ENCODE results near the gene ALS2CL.

- TF ChIP-seq, protein P1, sequence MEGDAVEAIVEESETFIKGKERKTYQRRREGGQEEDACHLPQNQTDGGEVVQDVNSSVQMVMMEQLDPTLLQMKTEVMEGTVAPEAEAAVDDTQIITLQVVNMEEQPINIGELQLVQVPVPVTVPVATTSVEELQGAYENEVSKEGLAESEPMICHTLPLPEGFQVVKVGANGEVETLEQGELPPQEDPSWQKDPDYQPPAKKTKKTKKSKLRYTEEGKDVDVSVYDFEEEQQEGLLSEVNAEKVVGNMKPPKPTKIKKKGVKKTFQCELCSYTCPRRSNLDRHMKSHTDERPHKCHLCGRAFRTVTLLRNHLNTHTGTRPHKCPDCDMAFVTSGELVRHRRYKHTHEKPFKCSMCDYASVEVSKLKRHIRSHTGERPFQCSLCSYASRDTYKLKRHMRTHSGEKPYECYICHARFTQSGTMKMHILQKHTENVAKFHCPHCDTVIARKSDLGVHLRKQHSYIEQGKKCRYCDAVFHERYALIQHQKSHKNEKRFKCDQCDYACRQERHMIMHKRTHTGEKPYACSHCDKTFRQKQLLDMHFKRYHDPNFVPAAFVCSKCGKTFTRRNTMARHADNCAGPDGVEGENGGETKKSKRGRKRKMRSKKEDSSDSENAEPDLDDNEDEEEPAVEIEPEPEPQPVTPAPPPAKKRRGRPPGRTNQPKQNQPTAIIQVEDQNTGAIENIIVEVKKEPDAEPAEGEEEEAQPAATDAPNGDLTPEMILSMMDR (IDR thresholded peaks at IDR 0.05): no peak
- TF ChIP-seq POLR2A (IDR thresholded peaks at IDR 0.05) (no peak), POLR2AphosphoS5 (IDR thresholded peaks at IDR 0.05) (no peak), EP300 (IDR thresholded peaks at IDR 0.05) (no peak)
Measured at GRCh38 chr3:46685446-46685845, 8.0 kb downstream of the ALS2CL start.

Data from gastroesophageal sphincter (tissue), 3 donors.